Keratinocyte (primary cell): ENCODE data around the gene DENND5A.

Experiments
- CTCF ChIP-seq, 3 experiments: IDR thresholded peaks in 1 of 3; conservative IDR thresholded peaks in 1 of 3; optimal IDR thresholded peaks in 1 of 3; 2 replicates in 2 of 3; 3 replicates in 1 of 3; pipeline versions ENCODE3 to v1.5.1; 2011; ENCODE audit warnings: low read length in 3 of 3, mild to moderate bottlenecking in 3 of 3, moderate library complexity in 2 of 3, control low read depth in 1 of 3, inconsistent platforms in 1 of 3; ENCODE audit not compliant: insufficient read depth in 2 of 3; ENCODE audit errors: extremely low read depth in 1 of 3
- EZH2 ChIP-seq: IDR thresholded peaks from one replicate; pipeline ENCODE4 v1.6.1; 2012; ENCODE audit warnings: inconsistent platforms, mild to moderate bottlenecking, low read length, moderate library complexity

GRCh38 chr11:9276571-9276970 lies 11.4 kb upstream of the DENND5A start:
- TF ChIP-seq CTCF (optimal IDR thresholded peaks at IDR 0.05 in 1 of 3, IDR thresholded peaks at IDR 0.05 in 1 of 3, conservative IDR thresholded peaks at IDR 0.05 in 1 of 3; ENCODE audit: extremely low read depth in 1 of 3, insufficient read depth in 2 of 3, low read length in 3 of 3) (no peak), EZH2 (no peak)
